Liver (tissue), 9 donors: ENCODE measurements around the gene NFIB. TPM values are rescaled to one million over a fixed set of nuclear protein-coding genes. Genes with fewer than 3 reads are reported as not detected.

ENCODE experiments used
- DNase-seq: peaks from one replicate; pipeline ENCODE4 v3.0.0-alpha.2; 2017; ENCODE audit warnings: low spot score
- H3K27ac ChIP-seq, 2 donors: one replicate each; pipeline ENCODE4 v1.7.0; 2013; ENCODE audit warnings: inconsistent platforms in 2 of 2, low read length in 2 of 2, control low read depth in 1 of 2, low read depth in 1 of 2, mild to moderate bottlenecking in 1 of 2
- H3K27me3 ChIP-seq, 4 donors: one replicate each; pipeline versions ENCODE4 v1.6.1 to v1.7.0; 2013; ENCODE audit warnings: low read length in 3 of 4, inconsistent platforms in 1 of 4, mild to moderate bottlenecking in 1 of 4, moderate library complexity in 1 of 4; ENCODE audit not compliant: control insufficient read depth in 4 of 4, insufficient read depth in 4 of 4
- H3K36me3 ChIP-seq, 4 donors: one replicate each; pipeline versions ENCODE4 v1.6.1 to v1.7.0; 2013; ENCODE audit warnings: low read length in 3 of 4, mild to moderate bottlenecking in 3 of 4, low read depth in 1 of 4, moderate library complexity in 1 of 4; ENCODE audit not compliant: control insufficient read depth in 4 of 4, insufficient read depth in 3 of 4
- H3K4me1 ChIP-seq, 4 donors: one replicate each; pipeline versions ENCODE4 v1.6.1 to v1.7.0; 2013; ENCODE audit warnings: low read length in 3 of 4, mild to moderate bottlenecking in 3 of 4, moderate library complexity in 1 of 4; ENCODE audit not compliant: control insufficient read depth in 4 of 4, insufficient read depth in 4 of 4
- H3K4me3 ChIP-seq, 3 donors: one replicate each; pipeline versions ENCODE4 v1.6.1 to v1.7.0; 2013; ENCODE audit warnings: low read length in 3 of 3, control low read depth in 1 of 3, low read depth in 1 of 3, mild to moderate bottlenecking in 1 of 3
- H3K9ac ChIP-seq, 2 donors: one replicate each; pipeline ENCODE4 v1.7.0; 2013; ENCODE audit warnings: low read length in 2 of 2, mild to moderate bottlenecking in 2 of 2, moderate library complexity in 2 of 2, control low read depth in 1 of 2, low read depth in 1 of 2
- H3K9me3 ChIP-seq, 4 donors: one replicate each; pipeline versions ENCODE4 v1.6.1 to v1.7.0; 2013; ENCODE audit warnings: low read length in 3 of 4; ENCODE audit not compliant: control insufficient read depth in 4 of 4
- ATF3 ChIP-seq: IDR thresholded peaks from 2 replicates; pipeline ENCODE4 v1.6.1; 2016; ENCODE audit warnings: antibody characterized with exemption
- CTCF ChIP-seq: fragments of 150-350 bp; IDR thresholded peaks from 2 replicates; pipeline ENCODE4 v1.5.1; 2017; ENCODE audit warnings: improper control_type of control experiment, low read depth, low read length; ENCODE audit not compliant: missing input control
- EGR1 ChIP-seq, 2 donors: IDR thresholded peaks; 2 replicates each; pipeline ENCODE4 v1.6.1; 2016 to 2018; ENCODE audit warnings: antibody characterized with exemption in 2 of 2, low read depth in 2 of 2
- FOXA1 ChIP-seq: IDR thresholded peaks from 2 replicates; pipeline ENCODE4 v1.6.1; 2016; ENCODE audit warnings: antibody characterized with exemption
- FOXA2 ChIP-seq: IDR thresholded peaks from 2 replicates; pipeline ENCODE4 v1.6.1; 2016; ENCODE audit warnings: antibody characterized with exemption
- HNF4A ChIP-seq, 2 donors: conservative IDR thresholded peaks; 2 replicates each; pipeline ENCODE4 v1.6.1; 2016; ENCODE audit warnings: antibody characterized with exemption in 2 of 2, mild to moderate bottlenecking in 2 of 2
- HNF4G ChIP-seq: IDR thresholded peaks from 2 replicates; pipeline ENCODE4 v1.6.1; 2016; ENCODE audit warnings: antibody characterized with exemption
- JUND ChIP-seq, 2 donors: IDR thresholded peaks; 2 replicates each; pipeline ENCODE4 v1.6.1; 2016; ENCODE audit warnings: antibody characterized with exemption in 2 of 2
- NR2F2 ChIP-seq: IDR thresholded peaks from 2 replicates; pipeline ENCODE4 v1.6.1; 2016; ENCODE audit warnings: antibody characterized with exemption
- RAD21 ChIP-seq, 2 donors: IDR thresholded peaks; 2 replicates each; pipeline ENCODE4 v1.6.1; 2016; ENCODE audit warnings: antibody characterized with exemption in 2 of 2, mild to moderate bottlenecking in 2 of 2
- REST ChIP-seq: IDR thresholded peaks from 2 replicates; pipeline ENCODE4 v1.6.1; 2016; ENCODE audit warnings: antibody characterized with exemption, mild to moderate bottlenecking
- RXRA ChIP-seq, 2 donors: IDR thresholded peaks; 2 replicates each; pipeline ENCODE4 v1.6.1; 2017 to 2018; ENCODE audit warnings: antibody characterized with exemption in 2 of 2, mild to moderate bottlenecking in 1 of 2
- SP1 ChIP-seq: IDR thresholded peaks from 2 replicates; pipeline ENCODE4 v1.6.1; 2018; ENCODE audit warnings: antibody characterized with exemption, mild to moderate bottlenecking
- TAF1 ChIP-seq: conservative IDR thresholded peaks from 2 replicates; pipeline ENCODE4 v1.6.1; 2016; ENCODE audit warnings: antibody characterized with exemption, mild to moderate bottlenecking
- ZBTB33 ChIP-seq: IDR thresholded peaks from 2 replicates; pipeline ENCODE4 v1.6.1; 2016; ENCODE audit warnings: antibody characterized with exemption
- WGBS: extraction: QIAGEN DNeasy Blood & Tissue Kit; methylation state at CpG from one replicate; pipeline ENCODE4 v1.1.7; 2013; 5-methylcytosine and 5-hydroxymethylcytosine counted together
- polyA plus RNA-seq, 2 donors: library from polyadenylated mRNA; stranded (reverse) in 1 of 2; unstranded in 1 of 2; fragments of 200-250 nt in 1 of 2; fragments of >200 nt in 1 of 2; fragmentation: Nextera tagmentation in 1 of 2; extraction: Ambion mirVana in 1 of 2; gene quantifications; one replicate each; pipeline versions ENCODE4 v1.2.1 to v1.2.3, GENCODE V29; 2013 to 2015
- total RNA-seq, 2 donors: library from RNA; depleted of rRNA; stranded (reverse); fragments of >200 nt; gene quantifications; one replicate each; pipeline ENCODE4 v1.2.3, GENCODE V29; 2014
- donor health status: healthy.
- donor health status: healthy.
- donor health status: healthy.
- donor health status: healthy.
- donor health status: healthy.

Gene NFIB
- total and polyA plus RNA-seq, 4 donors, result 3.2 to 23.2 (median 8.0) TPM

GRCh38 chr9:14147738-14148137 lies 166.2 kb downstream of the NFIB start:
- Histone ChIP-seq H3K27ac (no peak overlapping the region), H3K36me3 (peaks cover 0 to 11% (median under 1%) of the 10 kb centered on the region in 4 donors), H3K9ac (no peak overlapping the region), H3K27me3 (no peaks in the 10 kb centered on the region), H3K4me3 (no peak overlapping the region), H3K9me3 (no peaks in the 10 kb centered on the region), H3K4me1 (no peaks in the 10 kb centered on the region)
- TF ChIP-seq REST (no peak), HNF4G (no peak), EGR1 (IDR thresholded peaks at IDR 0.05; ENCODE audit: low read depth in 2 of 2) (no peak), JUND (IDR thresholded peaks at IDR 0.05) (no peak), FOXA1 (no peak), TAF1 (no peak), FOXA2 (no peak), RAD21 (IDR thresholded peaks at IDR 0.05) (no peak), CTCF (no peak), NR2F2 (no peak), RXRA (IDR thresholded peaks at IDR 0.05) (no peak), ATF3 (no peak)
- no peak for DNase-seq
- WGBS, result 100% methylated on average over 1 of the region's 1 CpG

DNA sequence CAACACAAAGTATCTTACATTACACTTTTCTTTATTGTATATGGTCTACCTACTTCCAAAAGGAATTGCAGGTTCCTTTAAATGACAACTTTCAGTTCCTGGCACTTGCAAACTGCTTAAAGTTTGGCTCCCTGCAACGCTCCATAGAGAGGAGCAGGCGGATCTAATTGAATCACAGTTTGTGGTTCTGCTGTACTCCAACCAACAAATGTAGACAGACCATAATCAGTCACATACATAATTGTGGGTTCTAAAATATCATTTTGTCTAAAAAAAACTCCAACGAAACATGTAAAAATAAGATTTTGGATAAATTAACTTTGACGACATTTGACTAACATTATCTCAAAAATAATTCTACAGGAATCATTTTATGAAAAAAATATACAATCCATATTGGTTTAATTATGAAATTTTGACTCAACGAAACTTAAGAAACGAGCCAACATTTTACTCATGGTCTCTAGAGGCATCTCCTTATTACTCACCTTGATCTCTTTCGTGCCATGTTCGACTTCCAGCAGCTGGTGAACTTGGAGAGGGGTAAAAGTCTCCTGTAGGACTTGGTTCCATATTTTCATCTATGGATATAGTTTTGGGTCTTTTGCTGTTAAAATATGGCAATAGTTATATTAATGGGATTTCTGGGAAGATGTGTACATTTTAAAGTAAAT lies 167.6 kb downstream of the NFIB start:
- Histone ChIP-seq H3K9me3 (no peaks in the 10 kb centered on the region), H3K36me3 (peaks cover 0 to 11% (median under 1%) of the 10 kb centered on the region in 4 donors), H3K4me3 (no peak overlapping the region), H3K9ac (no peak overlapping the region), H3K4me1 (no peaks in the 10 kb centered on the region), H3K27ac (no peak overlapping the region), H3K27me3 (no peaks in the 10 kb centered on the region)
- TF ChIP-seq TAF1, result no peak
- no peak for TF ChIP-seq ZBTB33
- no peak for TF ChIP-seq EGR1 (IDR thresholded peaks at IDR 0.05; ENCODE audit: low read depth in 2 of 2)
- TF ChIP-seq CTCF, result no peak
- no peak for TF ChIP-seq RAD21 (IDR thresholded peaks at IDR 0.05)
- no peak for TF ChIP-seq JUND (IDR thresholded peaks at IDR 0.05)
- TF ChIP-seq ATF3, result no peak
- TF ChIP-seq RXRA (IDR thresholded peaks at IDR 0.05), result no peak
- TF ChIP-seq SP1, result no peak
- TF ChIP-seq HNF4G, result no peak
- no peak for TF ChIP-seq HNF4A (conservative IDR thresholded peaks at IDR 0.05)
- 95% methylated on average over 8 of the region's 8 CpGs for WGBS
- no peak for DNase-seq
